Kidney epithelial cell (primary cell): ENCODE data around the gene ORAI2. TPM values are rescaled to one million over a fixed set of nuclear protein-coding genes. Genes with fewer than 3 reads are reported as not detected.

Experiments
- DNase-seq: peaks from one replicate; pipeline ENCODE4 v3.0.0-alpha.2; 2010; ENCODE audit warnings: low read depth
- H3K27me3 ChIP-seq: 2 replicates; pipeline ENCODE4 v1.6.0; 2011; ENCODE audit warnings: low read length; ENCODE audit not compliant: control insufficient read depth, insufficient read depth
- H3K36me3 ChIP-seq: 2 replicates; pipeline ENCODE4 v1.5.1; 2011; ENCODE audit warnings: low read length; ENCODE audit not compliant: control insufficient read depth, insufficient read depth
- H3K4me3 ChIP-seq: 2 replicates; pipeline ENCODE4 v1.5.1; 2011; ENCODE audit warnings: low read depth, mild to moderate bottlenecking, control low read depth, low read length
- total RNA-seq: library from RNA; depleted of rRNA; stranded (reverse); fragments of >200 nt; gene quantifications from 2 replicates; pipeline ENCODE4 v1.2.3, GENCODE V29; 2015
- TF ChIP-seq, protein P1 (sequence below): IDR thresholded peaks from 2 replicates; pipeline ENCODE4 v1.5.1; 2011; ENCODE audit warnings: mild to moderate bottlenecking, moderate library complexity, low read length, control low read depth, inconsistent platforms; ENCODE audit not compliant: insufficient read depth, poor library complexity, severe bottlenecking

The ORAI2 gene
- total RNA-seq, 1 donor from 2014 or later: 56.2 TPM

DNA sequence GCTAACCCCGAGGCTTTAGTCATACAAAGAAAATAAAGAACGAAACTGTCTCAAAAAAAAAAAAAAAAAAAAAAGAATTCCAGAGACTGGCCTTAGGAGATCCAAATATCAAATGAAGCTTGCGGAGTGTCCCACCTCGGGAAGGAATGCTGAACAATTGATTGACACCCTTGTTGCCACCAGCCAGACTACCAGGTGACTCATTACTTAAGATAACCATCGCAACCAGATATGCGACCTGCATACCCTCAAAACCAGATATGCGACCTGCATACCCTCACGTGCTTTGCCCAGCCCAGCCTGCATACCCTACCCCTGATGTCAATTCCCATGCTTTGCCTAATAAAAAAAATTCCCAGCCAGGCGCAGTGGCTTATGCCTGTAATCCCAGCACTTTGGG lies 39.9 kb upstream of the ORAI2 start:
- DNase-seq: peak; percentile 32
- H3K36me3 ChIP-seq: no peaks in the 10 kb centered on the region
- no peaks in the 10 kb centered on the region for H3K27me3 ChIP-seq
- no peak overlapping the region for H3K4me3 ChIP-seq
- TF ChIP-seq, protein P1, sequence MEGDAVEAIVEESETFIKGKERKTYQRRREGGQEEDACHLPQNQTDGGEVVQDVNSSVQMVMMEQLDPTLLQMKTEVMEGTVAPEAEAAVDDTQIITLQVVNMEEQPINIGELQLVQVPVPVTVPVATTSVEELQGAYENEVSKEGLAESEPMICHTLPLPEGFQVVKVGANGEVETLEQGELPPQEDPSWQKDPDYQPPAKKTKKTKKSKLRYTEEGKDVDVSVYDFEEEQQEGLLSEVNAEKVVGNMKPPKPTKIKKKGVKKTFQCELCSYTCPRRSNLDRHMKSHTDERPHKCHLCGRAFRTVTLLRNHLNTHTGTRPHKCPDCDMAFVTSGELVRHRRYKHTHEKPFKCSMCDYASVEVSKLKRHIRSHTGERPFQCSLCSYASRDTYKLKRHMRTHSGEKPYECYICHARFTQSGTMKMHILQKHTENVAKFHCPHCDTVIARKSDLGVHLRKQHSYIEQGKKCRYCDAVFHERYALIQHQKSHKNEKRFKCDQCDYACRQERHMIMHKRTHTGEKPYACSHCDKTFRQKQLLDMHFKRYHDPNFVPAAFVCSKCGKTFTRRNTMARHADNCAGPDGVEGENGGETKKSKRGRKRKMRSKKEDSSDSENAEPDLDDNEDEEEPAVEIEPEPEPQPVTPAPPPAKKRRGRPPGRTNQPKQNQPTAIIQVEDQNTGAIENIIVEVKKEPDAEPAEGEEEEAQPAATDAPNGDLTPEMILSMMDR: no peak

GRCh38 chr7:102395592-102395872 lies 37.8 kb upstream of the ORAI2 start:
- Histone ChIP-seq H3K27me3 (no peaks in the 10 kb centered on the region), H3K4me3 (peak overlapping the region; percentile 82), H3K36me3 (no peaks in the 10 kb centered on the region)
- no peak for DNase-seq
- TF ChIP-seq, protein P1: no peak

DNA sequence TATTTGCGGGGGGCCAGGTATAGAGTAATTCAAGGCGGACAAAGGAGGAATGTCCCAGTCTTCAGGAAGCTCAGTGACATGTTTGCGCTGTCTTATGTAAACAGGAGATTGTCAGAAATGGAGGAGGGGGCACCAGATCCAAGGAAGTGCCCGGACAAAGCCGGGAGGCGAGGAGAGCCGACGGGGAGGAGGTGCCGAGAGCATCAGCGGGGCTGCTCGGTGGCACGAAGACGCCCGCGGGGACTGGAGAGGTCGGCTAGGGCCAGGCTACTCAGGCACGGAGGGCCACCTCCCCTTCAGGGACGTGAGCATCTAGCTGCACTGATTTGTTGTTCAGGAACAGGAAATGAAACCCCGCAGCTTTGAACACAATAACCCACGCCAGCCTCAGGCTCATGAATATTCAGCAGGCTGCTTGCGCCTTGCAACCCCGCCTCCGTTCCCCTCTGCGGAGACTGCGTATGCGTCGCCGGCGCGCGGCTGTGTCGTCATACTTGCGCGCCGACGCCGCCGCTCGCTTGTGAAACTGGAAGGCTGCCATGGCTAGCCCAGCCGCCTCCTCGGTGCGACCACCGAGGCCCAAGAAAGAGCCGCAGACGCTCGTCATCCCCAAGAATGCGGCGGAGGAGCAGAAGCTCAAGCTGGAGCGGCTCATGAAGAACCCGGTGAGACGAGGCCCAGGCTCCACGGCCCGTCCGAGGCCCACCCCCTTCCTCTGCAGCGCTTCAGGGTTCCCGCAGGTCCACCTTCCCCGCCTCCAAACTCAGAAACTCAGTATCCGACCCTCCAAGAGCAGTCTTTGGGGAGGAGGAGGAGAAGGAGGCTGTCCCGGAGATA lies 37.3 kb upstream of the ORAI2 start, which contains the start of gene PRKRIP1:
Gene PRKRIP1 (plus strand): TSS at position 491 of the 837 bp plus-strand sequence. CDS start 49 bp downstream, at position 540.
- peak within 1 kb of the TSS; percentile 82 for H3K4me3 ChIP-seq
- TF ChIP-seq, protein P1: no peak
- H3K27me3 ChIP-seq: no peaks in the 10 kb centered on the region
- no peaks in the 10 kb centered on the region for H3K36me3 ChIP-seq
- peak; percentile 85 for DNase-seq

GRCh38 chr7:102396710-102397019 lies 36.7 kb upstream of the ORAI2 start:
- no peaks in the 10 kb centered on the region for H3K36me3 ChIP-seq
- H3K4me3 ChIP-seq: peak overlapping the region; percentile 82
- TF ChIP-seq, protein P1: no peak

GRCh38 chr7:102398543-102398942 lies 34.8 kb upstream of the ORAI2 start:
- H3K27me3 ChIP-seq: no peaks in the 10 kb centered on the region
- TF ChIP-seq, protein P1: no peak
- no peaks in the 10 kb centered on the region for H3K36me3 ChIP-seq
- DNase-seq: no peak
- H3K4me3 ChIP-seq: no peak overlapping the region

More at GRCh38 chr7:102396710-102397019, 36.7 kb upstream of the ORAI2 start:
- no peaks in the 10 kb centered on the region for H3K27me3 ChIP-seq
- DNase-seq: no peak

- Histone ChIP-seq H3K36me3 (peaks cover 2% of the 10 kb centered on the region), H3K27me3 (no peaks in the 10 kb centered on the region), H3K4me3 (no peak overlapping the region)
- TF ChIP-seq, protein P1: no peak
- no peak for DNase-seq
These were observed 33.0 kb upstream of the ORAI2 start for GRCh38 chr7:102400360-102400759.
